ENCODE measurements around the gene P3H3.

- TF ChIP-seq CTCF (IDR thresholded peaks at IDR 0.05) (no peak), POLR2A (IDR thresholded peaks at IDR 0.05) (no peak)
Observed at GRCh38 chr12:6826734-6827436, 1.3 kb upstream of the P3H3 start.

Data from breast epithelium (tissue), 3 donors.